ENCODE data around the gene KDM2A.

KDM2A gene

GRCh38 chr11:67118801-67119584, at the start of gene KDM2A:
Gene KDM2A (plus strand): TSS chr11:67119263. CDS start chr11:67121317, 2,054 bp downstream.
- DNase-seq (ENCODE audit: low spot score) = peak; percentile 100

- DNase-seq (ENCODE audit: low spot score) = peak; percentile 100
Observed at GRCh38 chr11:67071420-67072284, 47.4 kb upstream of the KDM2A start.

GRCh38 chr11:67072295-67072694, 46.8 kb upstream of the KDM2A start:
- no peak for DNase-seq (ENCODE audit: low spot score)

- no peak for DNase-seq (ENCODE audit: low spot score)
Observed at GRCh38 chr11:67073908-67074307, 45.2 kb upstream of the KDM2A start.

- no peak for DNase-seq (ENCODE audit: low spot score)
Observed at GRCh38 chr11:67076202-67076601, 42.9 kb upstream of the KDM2A start.

GRCh38 chr11:67079065-67079705, 39.9 kb upstream of the KDM2A start:
- DNase-seq (ENCODE audit: low spot score) = peak; percentile 51

- DNase-seq (ENCODE audit: low spot score) = peak; percentile 72
Observed at GRCh38 chr11:67082071-67082791, 36.8 kb upstream of the KDM2A start.

GRCh38 chr11:67083786-67084366, 35.2 kb upstream of the KDM2A start:
- DNase-seq (ENCODE audit: low spot score) = peak; percentile 24

- DNase-seq (ENCODE audit: low spot score) = peak; percentile 23
Observed at GRCh38 chr11:67085617-67086016, 33.4 kb upstream of the KDM2A start.

- no peak for DNase-seq (ENCODE audit: low spot score)
Observed at GRCh38 chr11:67090717-67091116, 28.3 kb upstream of the KDM2A start.

- DNase-seq (ENCODE audit: low spot score) = no peak
Observed at GRCh38 chr11:67095214-67095507, 23.9 kb upstream of the KDM2A start.

GRCh38 chr11:67098799-67099429, 20.1 kb upstream of the KDM2A start:
- peak; percentile 26 for DNase-seq (ENCODE audit: low spot score)

- peak; percentile 22 for DNase-seq (ENCODE audit: low spot score)
Observed at GRCh38 chr11:67099831-67100324, 19.2 kb upstream of the KDM2A start.

GRCh38 chr11:67102664-67103063, 16.4 kb upstream of the KDM2A start:
- peak; percentile 28 for DNase-seq (ENCODE audit: low spot score)

GRCh38 chr11:67105964-67106363, 13.1 kb upstream of the KDM2A start:
- no peak for DNase-seq (ENCODE audit: low spot score)

GRCh38 chr11:67111261-67111660, 7.8 kb upstream of the KDM2A start:
- no peak for DNase-seq (ENCODE audit: low spot score)

GRCh38 chr11:67113231-67113721, 5.8 kb upstream of the KDM2A start:
- no peak for DNase-seq (ENCODE audit: low spot score)

GRCh38 chr11:67114275-67114896, 4.7 kb upstream of the KDM2A start:
- peak; percentile 68 for DNase-seq (ENCODE audit: low spot score)

GRCh38 chr11:67116758-67117105, 2.3 kb upstream of the KDM2A start:
- DNase-seq (ENCODE audit: low spot score) = no peak

- DNase-seq (ENCODE audit: low spot score) = no peak
Observed at GRCh38 chr11:67117176-67117575, 1.9 kb upstream of the KDM2A start.
